GM21528 (cell line): ENCODE results near the gene TBC1D28.
"Not testable (repeated sequence)": the region's sequence is repeated elsewhere in the genome, so short reads cannot be mapped to it uniquely, and the experiment has no call there.

Experiments
- ATAC-seq: cut with Tn5 transposase; IDR thresholded peaks from one replicate; pipeline ENCODE4 v1.9.1; 2021; ENCODE audit warnings: mild to moderate bottlenecking, moderate library complexity; ENCODE audit not compliant: unreplicated experiment, low FRiP score

Gene TBC1D28

GRCh38 chr17:18624862-18625501 is 19.2 kb downstream of the TBC1D28 start:
- peak; percentile 45 for ATAC-seq

DNA sequence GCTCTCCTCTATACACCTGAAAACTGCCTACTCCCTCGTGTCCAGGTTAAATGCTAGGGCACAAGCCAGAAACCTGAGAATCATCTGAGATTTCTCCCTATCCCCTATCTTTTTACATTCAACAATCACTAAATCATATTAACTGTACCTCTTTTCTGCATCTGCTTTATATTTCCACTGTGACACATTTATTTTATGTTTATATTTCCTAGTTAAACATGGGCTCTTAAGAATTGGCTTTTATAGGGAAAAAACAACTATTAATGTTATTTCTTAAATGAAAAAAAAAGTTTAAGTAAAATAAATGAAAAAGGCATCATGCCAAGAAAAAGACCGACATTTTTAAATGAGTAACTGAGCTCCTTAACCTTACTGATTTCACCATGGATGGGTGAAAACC is 26.6 kb downstream of the TBC1D28 start:
- ATAC-seq: not testable (repeated sequence)

DNA sequence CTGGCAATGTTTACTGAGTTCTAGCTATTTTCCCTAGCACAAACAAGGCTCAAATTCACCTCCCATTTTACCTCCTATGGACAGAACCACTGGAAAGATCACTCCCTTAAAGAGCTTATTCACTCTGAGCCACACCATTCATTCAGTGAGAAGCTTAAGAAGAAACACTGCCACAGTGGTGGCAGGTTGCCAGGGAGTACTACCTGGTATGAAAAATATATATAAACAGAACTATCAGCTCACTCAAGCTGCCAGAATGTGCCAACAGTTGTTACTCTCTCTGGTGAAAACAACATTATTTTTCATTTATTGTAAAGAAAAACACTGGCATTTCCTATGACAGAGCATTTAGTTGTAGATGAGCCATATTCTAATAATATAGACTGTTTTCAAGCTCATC is 31.2 kb downstream of the TBC1D28 start:
- ATAC-seq: not testable (repeated sequence)

GRCh38 chr17:18593138-18593537 is 51.1 kb downstream of the TBC1D28 start:
- ATAC-seq: not testable (repeated sequence)
